Hematopoietic multipotent progenitor cell treated with erythropoietin and hydrocortisone succinate and interleukin-3 and kit ligand, for 6 days (in vitro differentiated cells): Measurements from ENCODE around the gene MEG3.

ENCODE experiments used
- DNase-seq: peaks from one replicate; pipeline ENCODE4 v3.0.0-alpha.2; 2015

Gene MEG3

GRCh38 chr14:100901391-100902183 is 75.7 kb downstream of the MEG3 start:
- no peak for DNase-seq

GRCh38 chr14:100902295-100903133 is 76.6 kb downstream of the MEG3 start:
- DNase-seq = no peak

GRCh38 chr14:100903134-100903468 is 77.2 kb downstream of the MEG3 start:
- DNase-seq = no peak

- DNase-seq = no peak
Measured at GRCh38 chr14:100903672-100904185, 77.8 kb downstream of the MEG3 start, which contains the start of gene RTL1. Gene RTL1 (minus strand): TSS chr14:100903722. CDS start chr14:100884788, 18,934 bp downstream.

GRCh38 chr14:100904307-100905087 is 78.6 kb downstream of the MEG3 start:
- peak; percentile 40 for DNase-seq

DNA sequence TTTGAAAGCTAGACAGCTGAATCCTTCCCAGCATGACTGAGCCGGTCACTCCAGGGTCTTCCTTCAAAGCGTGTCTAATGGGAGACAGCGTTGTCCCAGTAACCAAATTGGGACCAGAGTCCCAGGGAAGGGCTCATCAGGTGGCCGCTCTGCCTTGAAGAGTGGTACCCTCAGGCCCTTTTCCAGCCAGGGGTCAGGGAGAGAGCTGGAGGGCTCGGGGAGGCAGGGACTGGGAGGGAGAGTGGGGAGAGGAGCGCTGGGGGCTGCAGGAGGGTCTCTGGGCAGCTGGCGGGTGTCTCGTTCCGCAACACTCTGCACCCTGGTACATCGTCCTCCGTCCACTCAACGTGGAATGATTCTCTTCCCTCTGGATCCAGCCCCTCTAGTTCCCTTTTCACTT is 79.2 kb downstream of the MEG3 start:
- DNase-seq = no peak

- no peak for DNase-seq
Measured at GRCh38 chr14:100906420-100906819, 80.5 kb downstream of the MEG3 start.

DNA sequence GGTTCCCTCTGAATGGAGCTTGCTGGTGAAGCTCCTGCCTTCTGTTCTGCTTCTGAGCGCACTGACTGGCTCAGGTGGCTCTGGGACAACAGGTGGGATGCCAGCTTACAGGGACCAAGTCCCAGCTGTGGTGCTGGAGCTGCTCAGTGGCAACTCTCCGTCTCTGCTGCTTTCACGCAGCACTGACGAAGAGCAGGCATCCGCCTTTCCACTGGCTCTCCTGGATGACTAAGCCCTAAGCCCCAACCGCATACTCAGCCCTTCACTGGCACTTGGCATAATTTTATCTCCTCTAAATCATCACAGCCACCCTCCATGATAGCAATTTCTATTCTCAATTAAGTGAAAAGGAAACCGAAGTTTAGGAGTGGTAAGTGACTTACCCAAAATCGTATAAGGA is 81.3 kb downstream of the MEG3 start:
- no peak for DNase-seq

DNA sequence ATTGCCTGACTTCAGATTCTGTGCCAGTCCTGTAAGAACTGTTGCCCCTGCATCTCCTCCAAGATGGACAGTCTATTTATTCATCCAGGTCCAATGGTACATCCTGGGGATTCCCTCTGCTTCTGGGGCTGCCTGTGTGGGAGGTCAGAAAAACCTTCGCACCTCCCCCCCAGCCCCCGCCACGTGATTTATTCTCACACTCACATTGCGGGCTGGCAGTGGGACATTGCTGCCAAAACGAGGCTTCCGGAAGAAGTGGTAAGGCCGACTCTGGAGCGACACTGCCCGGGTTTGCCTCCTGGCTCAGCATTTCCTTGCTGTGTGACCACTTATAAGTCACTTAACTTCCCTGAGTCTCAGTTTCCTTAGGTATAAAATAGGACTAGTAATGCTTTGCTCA is 83.5 kb downstream of the MEG3 start:
- DNase-seq = no peak
